Keratinocyte (primary cell): ENCODE data around the gene DNAI7. TPM values are rescaled to one million over a fixed set of nuclear protein-coding genes. Genes with fewer than 3 reads are reported as not detected.

Experiments used
- DNase-seq: peaks from one replicate; pipeline ENCODE4 v3.0.0-alpha.2; 2011; ENCODE audit warnings: low read depth, missing footprints, low spot score
- FAIRE-seq: peaks from 2 replicates; lab custom pipeline; 2011; peaks lifted over from hg19 to GRCh38; lab: Jason Lieb, UNC
- H2AFZ ChIP-seq: 2 replicates; pipeline ENCODE4 v1.6.0; 2012; ENCODE audit warnings: low read length, control low read depth, inconsistent platforms; ENCODE audit not compliant: control insufficient read depth
- H3K27ac ChIP-seq: 2 replicates; pipeline ENCODE4 v1.5.1; 2011; ENCODE audit warnings: low read length; ENCODE audit not compliant: control insufficient read depth, insufficient read depth
- H3K27me3 ChIP-seq: 3 replicates; pipeline ENCODE4 v1.6.0; 2011; ENCODE audit warnings: low read length; ENCODE audit not compliant: control insufficient read depth, insufficient read depth; ENCODE audit errors: extremely low read depth
- H3K36me3 ChIP-seq, 2 experiments: 2 replicates in 1 of 2; 3 replicates in 1 of 2; pipeline ENCODE4 v1.5.1; 2011; ENCODE audit warnings: low read length in 2 of 2, mild to moderate bottlenecking in 1 of 2; ENCODE audit not compliant: control insufficient read depth in 2 of 2, insufficient read depth in 2 of 2; ENCODE audit errors: extremely low read depth in 1 of 2
- H3K4me1 ChIP-seq: 3 replicates; pipeline ENCODE4 v1.5.1; 2011; ENCODE audit warnings: low read length; ENCODE audit not compliant: control insufficient read depth, insufficient read depth; ENCODE audit errors: extremely low read depth
- H3K4me2 ChIP-seq: 3 replicates; pipeline ENCODE4 v1.6.0; 2011; ENCODE audit warnings: low read depth, low read length; ENCODE audit not compliant: control insufficient read depth, insufficient read depth; ENCODE audit errors: extremely low read depth
- H3K4me3 ChIP-seq, 3 experiments: fragments of 200-600 bp in 1 of 3; sonication (generic) in 1 of 3; 2 replicates in 2 of 3; 3 replicates in 1 of 3; pipeline ENCODE4 v1.5.1; 2011 to 2016; ENCODE audit warnings: low read length in 3 of 3, mild to moderate bottlenecking in 3 of 3, control low read depth in 2 of 3, inconsistent platforms in 1 of 3, low read depth in 1 of 3, mixed read lengths in 1 of 3, mixed run types in 1 of 3, moderate library complexity in 1 of 3; ENCODE audit not compliant: control insufficient read depth in 2 of 3, insufficient read depth in 2 of 3; ENCODE audit errors: extremely low read depth in 1 of 3
- H3K79me2 ChIP-seq: 2 replicates; pipeline ENCODE4 v1.6.0; 2012; ENCODE audit warnings: low read length; ENCODE audit not compliant: control insufficient read depth, insufficient read depth
- H3K9ac ChIP-seq: 3 replicates; pipeline ENCODE4 v1.6.0; 2011; ENCODE audit warnings: low read length; ENCODE audit not compliant: control insufficient read depth, insufficient read depth; ENCODE audit errors: extremely low read depth
- H3K9me1 ChIP-seq: 3 replicates; pipeline ENCODE4 v1.6.0; 2011; ENCODE audit warnings: low read length; ENCODE audit not compliant: control insufficient read depth, insufficient read depth; ENCODE audit errors: extremely low read depth
- H3K9me3 ChIP-seq: 2 replicates; pipeline ENCODE4 v1.5.1; 2012; ENCODE audit warnings: low read depth, low read length; ENCODE audit not compliant: control insufficient read depth
- H4K20me1 ChIP-seq: 3 replicates; pipeline ENCODE4 v1.6.0; 2011; ENCODE audit warnings: low read length; ENCODE audit not compliant: control insufficient read depth, insufficient read depth; ENCODE audit errors: extremely low read depth
- CTCF ChIP-seq, 3 experiments: IDR thresholded peaks in 1 of 3; conservative IDR thresholded peaks in 1 of 3; optimal IDR thresholded peaks in 1 of 3; 2 replicates in 2 of 3; 3 replicates in 1 of 3; pipeline versions ENCODE3 to v1.5.1; 2011; ENCODE audit warnings: low read length in 3 of 3, mild to moderate bottlenecking in 3 of 3, moderate library complexity in 2 of 3, control low read depth in 1 of 3, inconsistent platforms in 1 of 3; ENCODE audit not compliant: insufficient read depth in 2 of 3; ENCODE audit errors: extremely low read depth in 1 of 3
- EZH2 ChIP-seq: IDR thresholded peaks from one replicate; pipeline ENCODE4 v1.6.1; 2012; ENCODE audit warnings: inconsistent platforms, mild to moderate bottlenecking, low read length, moderate library complexity
- dilution Hi-C: fragments of 300-500 bp; cut with MboI; formaldehyde crosslinking; loops from one replicate; pipeline ENCODE4 v1.7.0; 2020; ENCODE audit warnings: low sequenced_read_pairs; ENCODE audit not compliant: extremely low pct_ligation_motif_present
- polyA plus RNA-seq, 5 experiments: library from polyadenylated mRNA; depleted of rRNA in 3 of 5; stranded (reverse) in 3 of 5; stranded (forward) in 1 of 5; unstranded in 1 of 5; fragments of >200 nt; gene quantifications; 1 replicate in 1 of 5; 2 replicates in 3 of 5; 3 replicates in 1 of 5; pipeline versions ENCODE4 v1.2.1 to v1.2.3, GENCODE V29; 2011 to 2012; ENCODE audit warnings: missing spikeins in 2 of 5, low read depth in 1 of 5, low replicate concordance in 1 of 5

Gene DNAI7
- polyA plus RNA-seq, 1 donor (not counting 4 experiments of a cell fraction or from before 2014, with no cell fraction given): 0.10 TPM

- Histone ChIP-seq H3K79me2 (no peaks in the 10 kb centered on the region), H3K4me1 (peaks cover 5% of the 10 kb centered on the region), H3K36me3 (no peaks in the 10 kb centered on the region), H3K4me2 (no peak overlapping the region), H3K9me1 (no peaks in the 10 kb centered on the region), H3K27ac (no peak overlapping the region), H3K9me3 (no peaks in the 10 kb centered on the region), H3K9ac (no peak overlapping the region), H3K4me3 (no peak overlapping the region), H2AFZ (peak overlapping the region; percentile 2), H3K27me3 (no peaks in the 10 kb centered on the region), H4K20me1 (no peaks in the 10 kb centered on the region)
- TF ChIP-seq EZH2: no peak
- no peak for TF ChIP-seq CTCF (optimal IDR thresholded peaks at IDR 0.05 in 1 of 3, IDR thresholded peaks at IDR 0.05 in 1 of 3, conservative IDR thresholded peaks at IDR 0.05 in 1 of 3; ENCODE audit: extremely low read depth in 1 of 3, insufficient read depth in 2 of 3, low read length in 3 of 3)
- DNase-seq (peak; percentile 53), FAIRE-seq (peak; percentile 99)
- dilution Hi-C loops: no loop called here
These were observed 43.5 kb downstream of the DNAI7 start for GRCh38 chr12:25151476-25151875.

- H3K4me2 ChIP-seq: no peak overlapping the region
- no peak overlapping the region for H3K4me3 ChIP-seq
- dilution Hi-C loops: no loop called here
- H3K36me3 ChIP-seq: no peaks in the 10 kb centered on the region
- peaks cover 3% of the 10 kb centered on the region for H3K4me1 ChIP-seq
- no peaks in the 10 kb centered on the region for H3K9me1 ChIP-seq
- no peaks in the 10 kb centered on the region for H3K27me3 ChIP-seq
- no peak for TF ChIP-seq EZH2
- TF ChIP-seq CTCF (optimal IDR thresholded peaks at IDR 0.05 in 1 of 3, IDR thresholded peaks at IDR 0.05 in 1 of 3, conservative IDR thresholded peaks at IDR 0.05 in 1 of 3; ENCODE audit: extremely low read depth in 1 of 3, insufficient read depth in 2 of 3, low read length in 3 of 3): no peak
- no peak overlapping the region for H3K27ac ChIP-seq
- no peak for DNase-seq
- no peaks in the 10 kb centered on the region for H3K79me2 ChIP-seq
- no peak for FAIRE-seq
- no peak overlapping the region for H3K9ac ChIP-seq
- no peaks in the 10 kb centered on the region for H4K20me1 ChIP-seq
- no peak overlapping the region for H2AFZ ChIP-seq
- no peaks in the 10 kb centered on the region for H3K9me3 ChIP-seq
These were observed 48.3 kb downstream of the DNAI7 start for GRCh38 chr12:25146686-25147085.
